H1 (cell line): ENCODE data around the gene SLC25A26. TPM values are rescaled to one million over a fixed set of nuclear protein-coding genes. Genes with fewer than 3 reads are reported as not detected.

Experiments used
- CTCF ChIA-PET: fragments of 300-600 bp; sonication (Branson Sonifier 250); formaldehyde crosslinking; loops from one replicate; lab custom pipeline; 2021; ENCODE audit not compliant: partially characterized antibody; lab: Charles Lee
- POLR2A ChIA-PET: fragments of 300-600 bp; sonication (Branson Sonifier 250); formaldehyde crosslinking; loops from one replicate; lab custom pipeline; 2021; ENCODE audit warnings: inconsistent platforms; ENCODE audit not compliant: partially characterized antibody; lab: Charles Lee
- DNase-seq, 2 experiments: peaks; one replicate each; pipeline versions ENCODE4 v3.0.0 to v3.0.0-alpha.2; 2010 to 2022; ENCODE audit warnings: low spot score in 2 of 2, low read depth in 1 of 2, mixed read lengths in 1 of 2
- FAIRE-seq: peaks from 2 replicates; lab custom pipeline; 2011; peaks lifted over from hg19 to GRCh38; lab: Jason Lieb, UNC
- H2AFZ ChIP-seq: 2 replicates; pipeline ENCODE4 v1.8.1; 2012; ENCODE audit warnings: low read length, inconsistent platforms
- H2AK5ac ChIP-seq: 2 replicates; pipeline ENCODE4 v1.6.1; 2013; ENCODE audit warnings: low read depth, low read length
- H2BK120ac ChIP-seq: replicated peaks from 2 replicates; pipeline ENCODE3; 2013; ENCODE audit warnings: low read depth, low read length, inconsistent platforms
- H2BK12ac ChIP-seq: 2 replicates; pipeline ENCODE4 v1.6.1; 2013; ENCODE audit warnings: low read depth, low read length
- H2BK15ac ChIP-seq: 2 replicates; pipeline ENCODE4 v1.6.1; 2013; ENCODE audit warnings: low read length
- H2BK20ac ChIP-seq: 2 replicates; pipeline ENCODE4 v1.6.1; 2013; ENCODE audit warnings: low read length
- H2BK5ac ChIP-seq: 2 replicates; pipeline ENCODE4 v1.6.1; 2013; ENCODE audit warnings: low read depth, low read length
- H3K14ac ChIP-seq: 2 replicates; pipeline ENCODE4 v1.6.1; 2013; ENCODE audit warnings: inconsistent platforms; ENCODE audit not compliant: insufficient read length
- H3K18ac ChIP-seq: 2 replicates; pipeline ENCODE4 v1.6.1; 2013; ENCODE audit warnings: low read length; ENCODE audit errors: extremely low read depth
- H3K23ac ChIP-seq: 2 replicates; pipeline ENCODE4 v1.6.1; 2013; ENCODE audit warnings: inconsistent platforms; ENCODE audit not compliant: insufficient read length
- H3K23me2 ChIP-seq: 2 replicates; pipeline ENCODE4 v1.6.1; 2013; ENCODE audit warnings: low read depth, low read length
- H3K27ac ChIP-seq: 2 replicates; pipeline ENCODE4 v1.6.1; 2011; ENCODE audit warnings: low read depth, low read length, inconsistent platforms
- H3K27me3 ChIP-seq, 4 experiments: replicated peaks in 1 of 4; 1 replicate in 1 of 4; 2 replicates in 3 of 4; pipeline versions ENCODE4 v1.6.1 to v1.8.1; 2011 to 2013; ENCODE audit warnings: low read length in 3 of 4, mild to moderate bottlenecking in 3 of 4, inconsistent platforms in 2 of 4, mixed read lengths in 2 of 4, moderate library complexity in 1 of 4; ENCODE audit not compliant: control insufficient read depth in 3 of 4, insufficient read depth in 3 of 4; ENCODE audit errors: extremely low read depth in 1 of 4
- H3K36me3 ChIP-seq, 4 experiments: 2 replicates each; pipeline versions ENCODE4 v1.6.1 to v1.8.1; 2011 to 2013; ENCODE audit warnings: mild to moderate bottlenecking in 4 of 4, low read length in 3 of 4, moderate library complexity in 2 of 4, control low read depth in 1 of 4, inconsistent platforms in 1 of 4; ENCODE audit not compliant: insufficient read depth in 4 of 4, control insufficient read depth in 2 of 4
- H3K4ac ChIP-seq: replicated peaks from 2 replicates; pipeline ENCODE3; 2013; ENCODE audit warnings: low read length, low read depth, mixed read lengths, inconsistent platforms; ENCODE audit not compliant: insufficient read length
- H3K4me1 ChIP-seq, 4 experiments: replicated peaks in 1 of 4; 1 replicate in 1 of 4; 2 replicates in 3 of 4; pipeline versions ENCODE4 v1.6.1 to v1.8.1; 2011 to 2013; ENCODE audit warnings: low read length in 3 of 4, inconsistent platforms in 2 of 4, mixed read lengths in 1 of 4; ENCODE audit not compliant: insufficient read depth in 4 of 4, control insufficient read depth in 3 of 4
- H3K4me2 ChIP-seq, 2 experiments: 2 replicates each; pipeline versions ENCODE4 v1.6.1 to v1.8.1; 2011 to 2013; ENCODE audit warnings: low read depth in 2 of 2, low read length in 2 of 2, control low read depth in 1 of 2, inconsistent platforms in 1 of 2, mild to moderate bottlenecking in 1 of 2; ENCODE audit not compliant: insufficient read depth in 1 of 2
- H3K4me3 ChIP-seq, 4 experiments: fragments of 200-600, 300-600 bp in 1 of 4; sonication (generic), shearing (Covaris generic), sonication (Bioruptor Twin) in 1 of 4; 2 replicates each; pipeline versions ENCODE4 v1.5.1 to v1.8.1; 2011 to 2016; ENCODE audit warnings: low read length in 4 of 4, low read depth in 3 of 4, control low read depth in 2 of 4, inconsistent platforms in 2 of 4, mild to moderate bottlenecking in 2 of 4, mixed read lengths in 1 of 4, moderate library complexity in 1 of 4; ENCODE audit not compliant: insufficient read depth in 2 of 4; ENCODE audit errors: extremely low read depth in 1 of 4
- H3K56ac ChIP-seq: replicated peaks from 2 replicates; pipeline ENCODE3; 2013; ENCODE audit warnings: low read depth, mild to moderate bottlenecking, mixed read lengths, low read length, inconsistent platforms; ENCODE audit not compliant: insufficient read length
- H3K79me1 ChIP-seq: 2 replicates; pipeline ENCODE4 v1.6.1; 2013; ENCODE audit warnings: low read depth, low read length, control low read depth
- H3K79me2 ChIP-seq, 2 experiments: 2 replicates each; pipeline versions ENCODE4 v1.6.1 to v1.8.1; 2012 to 2013; ENCODE audit warnings: low read length in 2 of 2, mild to moderate bottlenecking in 2 of 2, inconsistent platforms in 1 of 2; ENCODE audit not compliant: insufficient read depth in 2 of 2, control insufficient read depth in 1 of 2
- H3K9ac ChIP-seq, 4 experiments: replicated peaks in 1 of 4; 1 replicate in 1 of 4; 2 replicates in 3 of 4; pipeline versions ENCODE4 v1.6.1 to v1.8.1; 2011 to 2013; ENCODE audit warnings: low read depth in 3 of 4, low read length in 3 of 4, control low read depth in 2 of 4, mild to moderate bottlenecking in 2 of 4, moderate library complexity in 2 of 4, inconsistent platforms in 1 of 4; ENCODE audit errors: extremely low read depth in 1 of 4
- H3K9me3 ChIP-seq, 2 experiments: 2 replicates each; pipeline versions ENCODE4 v1.6.1 to v1.8.1; 2012 to 2013; ENCODE audit warnings: mild to moderate bottlenecking in 2 of 2, moderate library complexity in 2 of 2, control low read depth in 1 of 2, inconsistent platforms in 1 of 2, low read depth in 1 of 2, low read length in 1 of 2, mixed read lengths in 1 of 2; ENCODE audit not compliant: insufficient read depth in 2 of 2
- H4K20me1 ChIP-seq, 2 experiments: replicated peaks in 1 of 2; 2 replicates each; pipeline versions ENCODE3 to v1.8.1; 2011 to 2013; ENCODE audit warnings: inconsistent platforms in 2 of 2, low read length in 2 of 2, mild to moderate bottlenecking in 1 of 2; ENCODE audit not compliant: insufficient read depth in 2 of 2, control insufficient read depth in 1 of 2
- H4K5ac ChIP-seq: 2 replicates; pipeline ENCODE4 v1.6.1; 2013; ENCODE audit warnings: low read length, low read depth, mixed read lengths, inconsistent platforms; ENCODE audit not compliant: insufficient read length
- H4K8ac ChIP-seq: 2 replicates; pipeline ENCODE4 v1.8.0; 2013; ENCODE audit warnings: mild to moderate bottlenecking, moderate library complexity, low read length, inconsistent platforms; ENCODE audit not compliant: insufficient read depth; ENCODE audit errors: extremely low read depth
- H4K91ac ChIP-seq: replicated peaks from 2 replicates; pipeline ENCODE3; 2013; ENCODE audit warnings: low read length, mixed read lengths, inconsistent platforms; ENCODE audit not compliant: insufficient read length
- HDAC2 ChIP-seq, 2 experiments: fragments of 300-600 bp in 1 of 2; sonication (generic) in 1 of 2; IDR thresholded peaks; 2 replicates each; pipeline ENCODE4 v1.6.1; 2011 to 2012; ENCODE audit warnings: low read depth in 2 of 2, low read length in 2 of 2, mild to moderate bottlenecking in 2 of 2, moderate library complexity in 2 of 2, borderline replicate concordance in 1 of 2, inconsistent platforms in 1 of 2
- HDAC6 ChIP-seq: IDR thresholded peaks from one replicate; pipeline ENCODE4 v1.7.1; 2012; ENCODE audit warnings: low read depth, mild to moderate bottlenecking, inconsistent platforms, low read length, moderate library complexity
- KDM1A ChIP-seq: fragments of 200-600, 300-600 bp; sonication (generic); IDR thresholded peaks from 2 replicates; pipeline ENCODE4 v1.7.1; 2016; ENCODE audit warnings: mild to moderate bottlenecking, low read length, borderline replicate concordance
- PHF8 ChIP-seq: fragments of 200-600 bp; sonication (generic); conservative IDR thresholded peaks from 2 replicates; pipeline ENCODE4 v1.7.1; 2012; ENCODE audit warnings: low read depth, mild to moderate bottlenecking, inconsistent platforms, low read length, moderate library complexity
- POLR2AphosphoS5 ChIP-seq: IDR thresholded peaks from 2 replicates; pipeline ENCODE4 v1.6.1; 2011; ENCODE audit warnings: low read depth, low read length
- RBBP5 ChIP-seq: IDR thresholded peaks from 2 replicates; pipeline ENCODE4 v1.7.1; 2012; ENCODE audit warnings: low read depth, mild to moderate bottlenecking, inconsistent platforms, low read length, moderate library complexity, borderline replicate concordance
- SP4 ChIP-seq: IDR thresholded peaks from 2 replicates; pipeline ENCODE4 v1.6.1; 2012; ENCODE audit warnings: low read length, inconsistent platforms
- WGBS, 2 experiments: shearing (Covaris generic) in 1 of 2; methylation state at CpG; one replicate each; pipeline versions ENCODE4 v1.1.6 to v1.1.7; 2013 to 2015; ENCODE audit warnings: low lambda C conversion rate in 2 of 2, mixed read lengths in 2 of 2, inconsistent platforms in 1 of 2, low coverage in 1 of 2, missing lambda C conversion rate in 1 of 2; ENCODE audit not compliant: insufficient replicate concordance in 2 of 2, insufficient coverage in 1 of 2, insufficient read length in 1 of 2; ENCODE audit errors: extremely low coverage in 1 of 2, missing lambda C conversion rate in 1 of 2; 5-methylcytosine and 5-hydroxymethylcytosine counted together
- polyA plus RNA-seq, 7 experiments: library from polyadenylated mRNA; depleted of rRNA in 3 of 7; stranded (reverse) in 5 of 7; unstranded in 2 of 7; fragments of >200 nt in 5 of 7; fragments of 200-250 nt in 2 of 7; gene quantifications; 1 replicate in 5 of 7; 2 replicates in 1 of 7; 4 replicates in 1 of 7; pipeline versions ENCODE4 v1.2.1 to v1.2.3, GENCODE V29; 2011 to 2013; ENCODE audit warnings: missing spikeins in 2 of 7, mixed read lengths in 2 of 7
- total RNA-seq: library from RNA; stranded (reverse); fragmentation: NEBNext Ultra II Directional; extraction: Animal tissue kit (Norgen Biotek cat#: 25700); gene quantifications from 2 replicates; pipeline ENCODE4 v1.2.1, GENCODE V29; 2021

Gene SLC25A26
- total and polyA plus RNA-seq, 2 of the 8 experiments (the other 6 are each of a cell fraction or from before 2014, with no cell fraction given), result 30.0 to 37.0 TPM

DNA sequence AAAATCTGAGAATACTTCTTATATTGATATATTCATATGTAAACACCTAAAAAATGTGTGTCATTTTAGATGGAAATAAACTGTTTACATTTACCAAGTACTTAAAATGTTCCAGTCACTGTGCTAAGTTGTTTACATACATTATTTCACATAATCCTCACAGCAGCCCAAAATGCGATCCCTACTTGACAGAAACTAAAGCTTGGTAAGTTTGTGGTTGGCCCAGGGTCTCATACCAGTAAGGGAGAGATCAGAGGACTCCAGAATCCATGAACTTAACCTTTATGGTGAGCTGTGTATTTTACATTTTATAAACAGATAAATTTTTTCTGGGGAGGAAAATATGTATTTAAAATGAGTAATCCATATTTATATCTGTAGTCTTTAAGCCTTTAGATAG, 51.2 kb downstream of the SLC25A26 start:
- no peak overlapping the region for H2AFZ ChIP-seq
- ChIA-PET POLR2A (no interaction called here), CTCF (interaction anchor here (0.7 to 2.1 kb wide), 5 partner anchors 18 to 106 kb away, joined by 3 to 12 read pairs (median 3); no protein-coding TSS in a partner anchor)
- H3K27me3 ChIP-seq, result peaks cover 0 to 1% (median 0%) of the 10 kb centered on the region in 4 experiments; a peak in 1 of 7 replicates
- no peak overlapping the region for H3K18ac ChIP-seq
- no peaks in the 10 kb centered on the region; the same call in 1 of the 2 replicates for H3K23me2 ChIP-seq
- no peak overlapping the region for H3K4me2 ChIP-seq
- H3K4me3 ChIP-seq, result no peak overlapping the region
- H3K14ac ChIP-seq, result no peak overlapping the region
- H2BK120ac ChIP-seq, result no peak overlapping the region
- no peak overlapping the region for H3K4ac ChIP-seq
- no peak overlapping the region for H4K91ac ChIP-seq
- no peak overlapping the region for H3K56ac ChIP-seq
- H2BK12ac ChIP-seq, result no peak overlapping the region
- no peaks in the 10 kb centered on the region for H3K9me3 ChIP-seq
- no peaks in the 10 kb centered on the region for H3K79me2 ChIP-seq
- no peak overlapping the region for H3K23ac ChIP-seq
- no peak overlapping the region for H3K27ac ChIP-seq
- H2BK15ac ChIP-seq, result no peak overlapping the region
- WGBS, 2 experiments, result 100% methylated on average over 1 of the region's 1 CpG; no CpG with 5 or more reads in 1 of the 2 experiments
- FAIRE-seq (peak; percentile 7), DNase-seq (no peak)
- H4K20me1 ChIP-seq, result no peaks in the 10 kb centered on the region
- no peak overlapping the region for H4K5ac ChIP-seq
- no peaks in the 10 kb centered on the region for H3K4me1 ChIP-seq
- no peak overlapping the region for H2AK5ac ChIP-seq
- TF ChIP-seq KDM1A (no peak), POLR2AphosphoS5 (no peak), SP4 (no peak), RBBP5 (no peak), HDAC6 (no peak), HDAC2 (IDR thresholded peaks at IDR 0.05; ENCODE audit: borderline replicate concordance in 1 of 2, low read depth in 2 of 2, low read length in 2 of 2) (no peak), PHF8 (no peak)
- no peaks in the 10 kb centered on the region for H3K36me3 ChIP-seq
- H4K8ac ChIP-seq, result no peak overlapping the region
- H2BK20ac ChIP-seq, result no peak overlapping the region
- no peak overlapping the region for H2BK5ac ChIP-seq
- H3K9ac ChIP-seq, result no peak overlapping the region
- no peaks in the 10 kb centered on the region for H3K79me1 ChIP-seq
